Measurements from ENCODE around the gene BRK1. TPM values are rescaled to one million over a fixed set of nuclear protein-coding genes. Genes with fewer than 3 reads are reported as not detected.

BRK1 gene
- total and polyA plus RNA-seq, 9 of the 15 experiments (the other 6 are each of a cell fraction or from before 2014, with no cell fraction given), result 105 to 634 (median 250) TPM

DNA sequence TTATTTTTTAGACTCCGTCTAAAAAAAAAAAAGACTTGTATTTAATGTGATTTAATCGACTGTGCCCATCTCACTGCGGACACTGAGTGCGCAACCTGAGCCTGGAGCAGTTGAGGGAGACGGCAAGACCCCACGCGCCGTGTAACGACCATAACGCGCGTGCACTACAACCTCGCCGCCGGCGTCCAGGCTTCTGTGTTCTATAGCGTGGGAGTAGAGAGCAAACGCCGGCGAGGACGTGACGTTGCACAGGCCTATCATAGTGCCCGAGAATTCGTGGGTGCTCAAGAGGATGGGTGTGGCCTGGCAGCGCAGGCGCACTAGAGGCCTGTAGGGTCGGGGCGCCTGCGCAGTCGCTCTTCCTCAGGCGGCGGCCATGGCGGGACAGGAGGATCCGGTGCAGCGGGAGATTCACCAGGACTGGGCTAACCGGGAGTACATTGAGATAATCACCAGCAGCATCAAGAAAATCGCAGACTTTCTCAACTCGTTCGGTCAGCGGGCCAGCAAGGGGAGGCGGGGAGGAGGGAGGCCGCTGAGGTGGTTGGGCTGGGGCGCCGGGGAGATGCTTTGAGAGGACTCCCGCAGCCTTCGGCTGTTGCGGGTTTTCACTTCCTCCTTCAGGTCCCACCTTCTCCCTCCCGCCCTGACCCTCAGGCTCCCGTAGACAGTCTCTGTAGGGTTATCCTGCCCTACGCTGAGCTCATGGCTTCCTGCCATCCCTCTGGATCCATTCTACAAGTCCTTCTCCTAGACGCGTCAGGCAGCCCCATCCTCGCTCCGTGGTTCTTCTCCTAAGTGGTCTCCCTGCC, at the start of gene BRK1 (continued):
- TF ChIP-seq, protein P1, sequence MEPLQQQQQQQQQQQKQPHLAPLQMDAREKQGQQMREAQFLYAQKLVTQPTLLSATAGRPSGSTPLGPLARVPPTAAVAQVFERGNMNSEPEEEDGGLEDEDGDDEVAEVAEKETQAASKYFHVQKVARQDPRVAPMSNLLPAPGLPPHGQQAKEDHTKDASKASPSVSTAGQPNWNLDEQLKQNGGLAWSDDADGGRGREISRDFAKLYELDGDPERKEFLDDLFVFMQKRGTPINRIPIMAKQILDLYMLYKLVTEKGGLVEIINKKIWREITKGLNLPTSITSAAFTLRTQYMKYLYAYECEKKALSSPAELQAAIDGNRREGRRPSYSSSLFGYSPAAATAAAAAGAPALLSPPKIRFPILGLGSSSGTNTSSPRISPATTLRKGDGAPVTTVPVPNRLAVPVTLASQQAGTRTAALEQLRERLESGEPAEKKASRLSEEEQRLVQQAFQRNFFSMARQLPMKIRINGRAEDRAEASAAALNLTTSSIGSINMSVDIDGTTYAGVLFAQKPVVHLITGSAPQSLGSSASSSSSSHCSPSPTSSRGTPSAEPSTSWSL (CRISPR knock-in tag; IDR thresholded peaks at IDR 0.05; ENCODE audit: borderline replicate concordance), result no peak
- TF ChIP-seq NFIC (IDR thresholded peaks at IDR 0.05) (peak; percentile 61; the same call in 1 of the 2 replicates), PURB (CRISPR knock-in tag; IDR thresholded peaks at IDR 0.05; ENCODE audit: low read depth) (no peak), ELF4 (CRISPR knock-in tag; IDR thresholded peaks at IDR 0.05) (no peak), SREBF2 (CRISPR knock-in tag; IDR thresholded peaks at IDR 0.05) (no peak), RFX5 (IDR thresholded peaks at IDR 0.05; ENCODE audit: low read depth, low read length) (no peak), HDGF (IDR thresholded peaks at IDR 0.05) (no peak), ZBTB1 (CRISPR knock-in tag; IDR thresholded peaks at IDR 0.05; ENCODE audit: borderline replicate concordance, low read depth) (no peak)
- TF ChIP-seq, protein P2, sequence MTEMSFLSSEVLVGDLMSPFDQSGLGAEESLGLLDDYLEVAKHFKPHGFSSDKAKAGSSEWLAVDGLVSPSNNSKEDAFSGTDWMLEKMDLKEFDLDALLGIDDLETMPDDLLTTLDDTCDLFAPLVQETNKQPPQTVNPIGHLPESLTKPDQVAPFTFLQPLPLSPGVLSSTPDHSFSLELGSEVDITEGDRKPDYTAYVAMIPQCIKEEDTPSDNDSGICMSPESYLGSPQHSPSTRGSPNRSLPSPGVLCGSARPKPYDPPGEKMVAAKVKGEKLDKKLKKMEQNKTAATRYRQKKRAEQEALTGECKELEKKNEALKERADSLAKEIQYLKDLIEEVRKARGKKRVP (CRISPR knock-in tag; IDR thresholded peaks at IDR 0.05), result peak; percentile 44; the same call in 1 of the 2 replicates
- TF ChIP-seq, protein P3, sequence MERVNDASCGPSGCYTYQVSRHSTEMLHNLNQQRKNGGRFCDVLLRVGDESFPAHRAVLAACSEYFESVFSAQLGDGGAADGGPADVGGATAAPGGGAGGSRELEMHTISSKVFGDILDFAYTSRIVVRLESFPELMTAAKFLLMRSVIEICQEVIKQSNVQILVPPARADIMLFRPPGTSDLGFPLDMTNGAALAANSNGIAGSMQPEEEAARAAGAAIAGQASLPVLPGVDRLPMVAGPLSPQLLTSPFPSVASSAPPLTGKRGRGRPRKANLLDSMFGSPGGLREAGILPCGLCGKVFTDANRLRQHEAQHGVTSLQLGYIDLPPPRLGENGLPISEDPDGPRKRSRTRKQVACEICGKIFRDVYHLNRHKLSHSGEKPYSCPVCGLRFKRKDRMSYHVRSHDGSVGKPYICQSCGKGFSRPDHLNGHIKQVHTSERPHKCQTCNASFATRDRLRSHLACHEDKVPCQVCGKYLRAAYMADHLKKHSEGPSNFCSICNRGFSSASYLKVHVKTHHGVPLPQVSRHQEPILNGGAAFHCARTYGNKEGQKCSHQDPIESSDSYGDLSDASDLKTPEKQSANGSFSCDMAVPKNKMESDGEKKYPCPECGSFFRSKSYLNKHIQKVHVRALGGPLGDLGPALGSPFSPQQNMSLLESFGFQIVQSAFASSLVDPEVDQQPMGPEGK (CRISPR knock-in tag; IDR thresholded peaks at IDR 0.05; ENCODE audit: borderline replicate concordance), result no peak
- TF ChIP-seq, protein P4, sequence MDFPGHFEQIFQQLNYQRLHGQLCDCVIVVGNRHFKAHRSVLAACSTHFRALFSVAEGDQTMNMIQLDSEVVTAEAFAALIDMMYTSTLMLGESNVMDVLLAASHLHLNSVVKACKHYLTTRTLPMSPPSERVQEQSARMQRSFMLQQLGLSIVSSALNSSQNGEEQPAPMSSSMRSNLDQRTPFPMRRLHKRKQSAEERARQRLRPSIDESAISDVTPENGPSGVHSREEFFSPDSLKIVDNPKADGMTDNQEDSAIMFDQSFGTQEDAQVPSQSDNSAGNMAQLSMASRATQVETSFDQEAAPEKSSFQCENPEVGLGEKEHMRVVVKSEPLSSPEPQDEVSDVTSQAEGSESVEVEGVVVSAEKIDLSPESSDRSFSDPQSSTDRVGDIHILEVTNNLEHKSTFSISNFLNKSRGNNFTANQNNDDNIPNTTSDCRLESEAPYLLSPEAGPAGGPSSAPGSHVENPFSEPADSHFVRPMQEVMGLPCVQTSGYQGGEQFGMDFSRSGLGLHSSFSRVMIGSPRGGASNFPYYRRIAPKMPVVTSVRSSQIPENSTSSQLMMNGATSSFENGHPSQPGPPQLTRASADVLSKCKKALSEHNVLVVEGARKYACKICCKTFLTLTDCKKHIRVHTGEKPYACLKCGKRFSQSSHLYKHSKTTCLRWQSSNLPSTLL (IDR thresholded peaks at IDR 0.05), result no peak
- TF ChIP-seq, protein P5, sequence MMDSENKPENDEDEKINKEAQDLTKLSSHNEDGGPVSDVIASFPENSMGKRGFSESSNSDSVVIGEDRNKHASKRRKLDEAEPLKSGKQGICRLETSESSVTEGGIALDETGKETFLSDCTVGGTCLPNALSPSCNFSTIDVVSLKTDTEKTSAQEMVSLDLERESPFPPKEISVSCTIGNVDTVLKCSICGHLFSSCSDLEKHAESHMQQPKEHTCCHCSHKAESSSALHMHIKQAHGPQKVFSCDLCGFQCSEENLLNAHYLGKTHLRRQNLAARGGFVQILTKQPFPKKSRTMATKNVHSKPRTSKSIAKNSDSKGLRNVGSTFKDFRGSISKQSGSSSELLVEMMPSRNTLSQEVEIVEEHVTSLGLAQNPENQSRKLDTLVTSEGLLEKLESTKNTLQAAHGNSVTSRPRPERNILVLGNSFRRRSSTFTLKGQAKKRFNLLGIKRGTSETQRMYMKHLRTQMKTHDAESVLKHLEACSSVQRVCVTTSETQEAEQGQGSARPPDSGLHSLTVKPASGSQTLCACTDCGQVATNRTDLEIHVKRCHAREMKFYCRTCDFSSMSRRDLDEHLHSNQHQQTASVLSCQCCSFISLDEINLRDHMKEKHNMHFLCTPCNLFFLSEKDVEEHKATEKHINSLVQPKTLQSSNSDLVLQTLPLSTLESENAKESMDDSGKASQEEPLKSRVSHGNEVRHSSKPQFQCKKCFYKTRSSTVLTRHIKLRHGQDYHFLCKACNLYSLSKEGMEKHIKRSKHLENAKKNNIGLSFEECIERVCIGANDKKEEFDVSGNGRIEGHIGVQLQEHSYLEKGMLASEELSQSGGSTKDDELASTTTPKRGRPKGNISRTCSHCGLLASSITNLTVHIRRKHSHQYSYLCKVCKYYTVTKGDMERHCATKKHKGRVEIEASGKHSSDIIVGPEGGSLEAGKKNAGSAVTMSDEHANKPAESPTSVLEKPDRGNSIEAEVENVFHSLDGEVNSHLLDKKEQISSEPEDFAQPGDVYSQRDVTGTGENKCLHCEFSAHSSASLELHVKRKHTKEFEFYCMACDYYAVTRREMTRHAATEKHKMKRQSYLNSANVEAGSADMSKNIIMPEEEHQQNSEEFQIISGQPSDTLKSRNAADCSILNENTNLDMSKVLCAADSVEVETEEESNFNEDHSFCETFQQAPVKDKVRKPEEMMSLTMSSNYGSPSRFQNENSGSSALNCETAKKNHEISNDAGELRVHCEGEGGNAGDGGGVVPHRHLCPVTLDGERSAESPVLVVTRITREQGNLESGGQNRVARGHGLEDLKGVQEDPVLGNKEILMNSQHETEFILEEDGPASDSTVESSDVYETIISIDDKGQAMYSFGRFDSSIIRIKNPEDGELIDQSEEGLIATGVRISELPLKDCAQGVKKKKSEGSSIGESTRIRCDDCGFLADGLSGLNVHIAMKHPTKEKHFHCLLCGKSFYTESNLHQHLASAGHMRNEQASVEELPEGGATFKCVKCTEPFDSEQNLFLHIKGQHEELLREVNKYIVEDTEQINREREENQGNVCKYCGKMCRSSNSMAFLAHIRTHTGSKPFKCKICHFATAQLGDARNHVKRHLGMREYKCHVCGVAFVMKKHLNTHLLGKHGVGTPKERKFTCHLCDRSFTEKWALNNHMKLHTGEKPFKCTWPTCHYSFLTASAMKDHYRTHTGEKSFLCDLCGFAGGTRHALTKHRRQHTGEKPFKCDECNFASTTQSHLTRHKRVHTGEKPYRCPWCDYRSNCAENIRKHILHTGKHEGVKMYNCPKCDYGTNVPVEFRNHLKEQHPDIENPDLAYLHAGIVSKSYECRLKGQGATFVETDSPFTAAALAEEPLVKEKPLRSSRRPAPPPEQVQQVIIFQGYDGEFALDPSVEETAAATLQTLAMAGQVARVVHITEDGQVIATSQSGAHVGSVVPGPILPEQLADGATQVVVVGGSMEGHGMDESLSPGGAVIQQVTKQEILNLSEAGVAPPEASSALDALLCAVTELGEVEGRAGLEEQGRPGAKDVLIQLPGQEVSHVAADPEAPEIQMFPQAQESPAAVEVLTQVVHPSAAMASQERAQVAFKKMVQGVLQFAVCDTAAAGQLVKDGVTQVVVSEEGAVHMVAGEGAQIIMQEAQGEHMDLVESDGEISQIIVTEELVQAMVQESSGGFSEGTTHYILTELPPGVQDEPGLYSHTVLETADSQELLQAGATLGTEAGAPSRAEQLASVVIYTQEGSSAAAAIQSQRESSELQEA (IDR thresholded peaks at IDR 0.05; ENCODE audit: low read depth), result peak; percentile 39; the same call in 1 of the 2 replicates

Measured in K562 (cell line).